AG10803 (cell line): Measurements from ENCODE around the gene PET100.
A peak's percentile ranks its signal among the peaks of the same experiment; 100 is the strongest.

Experiments
- DNase-seq: peaks from one replicate; pipeline ENCODE4 v3.0.0; 2010; ENCODE audit warnings: low read depth
- H3K4me3 ChIP-seq: 2 replicates; pipeline ENCODE4 v1.5.1; 2011; ENCODE audit warnings: mild to moderate bottlenecking, low read length, control low read depth
- TF ChIP-seq, protein P1 (sequence below): conservative IDR thresholded peaks from 2 replicates; pipeline ENCODE4 v1.5.1; 2011; ENCODE audit warnings: mild to moderate bottlenecking, low read length, control low read depth, inconsistent platforms

PET100 gene

DNA sequence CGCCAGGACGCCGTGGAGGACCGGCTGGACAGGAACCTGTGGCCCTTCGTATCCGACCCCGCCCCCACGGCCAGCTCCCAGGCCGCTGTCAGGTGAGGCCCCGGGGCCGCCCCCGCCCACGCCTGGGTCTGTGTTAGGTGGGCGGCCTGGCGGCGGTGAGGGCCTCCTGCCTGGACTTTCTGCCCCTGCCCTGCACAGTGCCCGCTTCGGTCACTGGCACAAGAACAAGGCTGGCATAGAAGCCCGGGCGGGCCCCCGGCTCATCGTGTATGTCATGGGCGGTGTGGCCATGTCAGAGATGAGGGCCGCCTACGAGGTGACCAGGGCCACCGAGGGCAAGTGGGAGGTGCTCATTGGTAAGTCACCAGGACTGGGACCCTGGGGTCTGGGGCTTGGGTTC lies 17.6 kb downstream of the PET100 start:
- no peak for DNase-seq
- TF ChIP-seq, protein P1, sequence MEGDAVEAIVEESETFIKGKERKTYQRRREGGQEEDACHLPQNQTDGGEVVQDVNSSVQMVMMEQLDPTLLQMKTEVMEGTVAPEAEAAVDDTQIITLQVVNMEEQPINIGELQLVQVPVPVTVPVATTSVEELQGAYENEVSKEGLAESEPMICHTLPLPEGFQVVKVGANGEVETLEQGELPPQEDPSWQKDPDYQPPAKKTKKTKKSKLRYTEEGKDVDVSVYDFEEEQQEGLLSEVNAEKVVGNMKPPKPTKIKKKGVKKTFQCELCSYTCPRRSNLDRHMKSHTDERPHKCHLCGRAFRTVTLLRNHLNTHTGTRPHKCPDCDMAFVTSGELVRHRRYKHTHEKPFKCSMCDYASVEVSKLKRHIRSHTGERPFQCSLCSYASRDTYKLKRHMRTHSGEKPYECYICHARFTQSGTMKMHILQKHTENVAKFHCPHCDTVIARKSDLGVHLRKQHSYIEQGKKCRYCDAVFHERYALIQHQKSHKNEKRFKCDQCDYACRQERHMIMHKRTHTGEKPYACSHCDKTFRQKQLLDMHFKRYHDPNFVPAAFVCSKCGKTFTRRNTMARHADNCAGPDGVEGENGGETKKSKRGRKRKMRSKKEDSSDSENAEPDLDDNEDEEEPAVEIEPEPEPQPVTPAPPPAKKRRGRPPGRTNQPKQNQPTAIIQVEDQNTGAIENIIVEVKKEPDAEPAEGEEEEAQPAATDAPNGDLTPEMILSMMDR, result no peak
- H3K4me3 ChIP-seq, result no peak overlapping the region

DNA sequence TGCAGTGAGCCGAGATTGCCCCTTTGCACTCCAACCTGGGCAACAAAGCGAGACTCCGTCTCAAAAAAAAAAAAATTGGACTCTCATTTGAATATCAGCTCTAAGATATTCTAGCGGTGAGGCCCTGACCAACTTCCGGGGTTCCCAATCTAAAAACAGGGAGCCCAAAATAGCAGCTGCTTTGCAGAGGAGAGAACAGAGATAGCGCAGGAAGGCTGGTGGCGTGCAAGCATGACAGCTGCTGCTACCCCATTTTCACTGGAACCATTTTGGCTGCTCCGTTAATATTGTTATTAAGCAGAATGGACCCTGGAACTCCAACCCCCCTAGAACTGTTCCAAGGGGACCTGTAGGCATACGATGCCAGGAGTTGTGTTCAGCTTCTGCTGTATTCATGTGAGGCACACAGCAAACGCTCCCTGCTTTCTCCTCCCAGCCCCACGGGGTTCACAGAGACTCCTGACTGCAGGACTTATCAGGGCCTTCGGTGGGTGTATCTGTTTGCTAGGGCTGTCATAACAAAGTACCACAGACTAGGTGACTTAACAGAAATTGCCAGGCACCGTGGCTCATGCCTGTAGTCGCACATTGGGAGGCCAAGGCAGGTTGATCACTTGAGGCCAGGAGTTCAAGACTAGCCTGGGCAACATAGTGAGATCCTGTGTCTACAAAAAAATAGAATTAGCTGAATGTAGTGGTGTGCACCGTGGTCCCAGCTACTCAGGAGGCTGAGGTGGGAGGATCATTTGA lies 18.8 kb downstream of the PET100 start:
- DNase-seq, result no peak
- H3K4me3 ChIP-seq, result no peak overlapping the region
- TF ChIP-seq, protein P1, result no peak

DNA sequence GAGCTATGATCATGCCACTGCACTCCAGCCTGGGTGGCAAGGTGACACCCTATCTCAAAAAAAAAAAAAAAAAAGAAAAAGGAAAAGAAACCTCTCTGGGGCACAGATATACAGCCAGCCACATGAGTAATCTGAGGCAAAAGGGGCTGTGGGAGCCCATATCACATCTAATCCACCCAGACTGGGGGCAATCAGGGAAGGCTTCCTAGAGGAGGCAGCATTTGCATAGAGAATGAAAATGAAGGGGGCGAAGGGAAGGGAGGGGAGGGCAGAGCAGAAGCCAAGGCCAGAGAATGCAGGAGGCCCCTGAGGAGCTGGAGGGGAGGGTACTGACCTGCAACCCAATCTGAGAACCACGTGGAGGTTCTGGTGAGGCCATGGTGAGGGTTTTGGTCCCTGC lies 20.6 kb downstream of the PET100 start:
- DNase-seq, result no peak
- no peak overlapping the region for H3K4me3 ChIP-seq
- TF ChIP-seq, protein P1, result no peak

DNA sequence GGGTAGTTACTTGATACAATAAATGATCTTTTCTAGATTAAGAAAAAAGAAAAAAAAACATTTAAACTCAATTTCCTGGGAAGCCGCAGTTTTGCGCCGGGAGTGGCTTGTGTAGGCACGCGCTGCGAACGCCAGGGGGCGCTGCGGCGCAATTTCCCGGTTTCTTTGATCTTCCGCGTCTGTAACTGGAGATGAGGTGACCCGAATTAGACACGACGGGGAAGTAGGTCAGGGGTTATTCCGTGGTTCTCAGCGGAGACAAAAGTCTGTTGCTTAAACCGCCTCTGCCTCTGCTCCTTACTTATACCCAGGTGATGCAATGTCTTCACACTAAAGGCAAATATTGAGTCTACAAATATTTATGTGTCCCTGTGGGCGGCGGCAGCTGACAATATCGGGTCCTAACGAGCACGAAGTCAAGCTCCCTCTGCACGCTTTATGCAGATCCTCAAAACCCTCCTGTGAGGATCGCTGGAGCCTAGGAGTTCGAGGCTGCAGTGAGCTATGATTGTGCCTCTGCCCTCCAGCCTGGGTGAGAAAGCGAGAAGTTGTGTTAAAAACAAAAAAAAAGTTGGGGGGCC lies 22.6 kb downstream of the PET100 start:
- TF ChIP-seq, protein P1, result peak; percentile 91
- H3K4me3 ChIP-seq, result peak overlapping the region; percentile 42
- DNase-seq, result peak; percentile 60

DNA sequence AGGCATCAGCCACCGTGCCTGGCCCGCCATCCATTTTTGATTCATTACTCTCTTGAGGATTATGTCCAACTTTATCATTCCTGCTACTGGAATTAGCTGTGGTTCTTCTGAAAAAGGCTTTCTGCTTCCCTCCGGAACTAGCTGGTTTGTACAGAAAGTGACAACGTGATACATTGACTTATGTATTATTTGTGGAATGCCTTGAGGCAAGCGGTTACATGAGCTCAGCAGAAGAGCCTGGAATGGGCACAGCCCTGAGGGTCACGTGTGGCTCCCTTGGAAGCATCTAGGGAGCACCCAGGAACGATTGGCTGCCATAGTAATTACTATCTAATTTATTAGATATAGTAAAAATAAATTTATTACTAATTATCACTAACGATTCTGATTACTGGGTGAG lies 24.8 kb downstream of the PET100 start:
- TF ChIP-seq, protein P1, result no peak
- DNase-seq, result peak; percentile 47

DNA sequence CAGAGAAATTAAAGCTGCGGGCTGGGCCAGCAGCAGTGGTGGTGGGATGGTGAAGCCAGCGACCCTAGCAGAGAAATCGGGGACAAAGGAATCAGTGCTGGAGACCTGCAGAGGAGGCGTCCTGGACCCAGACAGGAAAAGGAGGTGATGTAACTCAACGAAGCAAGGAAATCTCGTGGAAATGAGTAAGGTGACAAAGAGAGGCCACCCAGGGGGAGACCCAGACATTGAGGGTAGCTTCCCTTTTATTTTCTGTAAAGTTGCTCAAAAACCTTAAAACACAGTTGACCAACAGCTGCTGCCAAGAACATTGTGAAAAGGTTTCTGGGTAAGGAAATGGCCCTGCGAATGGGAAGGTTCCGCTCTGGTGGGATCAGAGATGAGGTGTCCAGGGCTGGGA lies 26.0 kb downstream of the PET100 start:
- no peak overlapping the region for H3K4me3 ChIP-seq
- no peak for DNase-seq
- TF ChIP-seq, protein P1, result no peak

More for the DNA sequence above, 24.8 kb downstream of the PET100 start:
- H3K4me3 ChIP-seq, result no peak overlapping the region
